GM18867 (cell line): ENCODE results near the gene FAM234A.

Experiments used
- ATAC-seq: cut with Tn5 transposase; IDR thresholded peaks from one replicate; pipeline ENCODE4 v1.9.1; 2021; ENCODE audit warnings: mild to moderate bottlenecking, moderate library complexity; ENCODE audit not compliant: unreplicated experiment

The FAM234A gene

DNA sequence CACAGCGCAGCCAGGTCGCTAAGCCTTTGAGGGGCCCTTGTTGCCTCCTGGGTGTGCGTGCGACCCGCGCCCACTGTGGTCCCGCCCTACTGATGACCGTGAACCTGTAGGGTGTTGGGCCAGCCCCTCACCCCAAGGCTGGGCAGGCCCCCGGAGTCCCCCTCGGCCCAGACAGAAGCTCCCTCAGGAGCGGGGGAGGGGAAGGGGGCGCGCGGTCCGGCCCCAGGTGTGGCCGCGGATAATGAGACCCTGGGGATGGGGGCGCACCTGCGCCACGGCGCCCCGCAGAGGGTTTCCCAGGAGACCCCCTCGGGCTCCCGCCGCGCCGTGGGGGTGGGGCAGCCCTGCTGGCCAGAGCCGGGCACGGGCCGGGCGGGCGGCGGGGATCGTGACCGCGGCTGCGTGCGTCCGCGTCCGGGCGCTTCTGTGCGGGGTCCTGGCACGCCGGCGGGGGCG lies 45.4 kb downstream of the FAM234A start:
- no peak for ATAC-seq

- ATAC-seq: no peak
Measured at GRCh38 chr16:280552-280951, 45.9 kb downstream of the FAM234A start, which contains the start of gene ARHGDIG. ARHGDIG (plus strand) TSS chr16:280591; CDS start chr16:280681, 90 bp downstream.

DNA sequence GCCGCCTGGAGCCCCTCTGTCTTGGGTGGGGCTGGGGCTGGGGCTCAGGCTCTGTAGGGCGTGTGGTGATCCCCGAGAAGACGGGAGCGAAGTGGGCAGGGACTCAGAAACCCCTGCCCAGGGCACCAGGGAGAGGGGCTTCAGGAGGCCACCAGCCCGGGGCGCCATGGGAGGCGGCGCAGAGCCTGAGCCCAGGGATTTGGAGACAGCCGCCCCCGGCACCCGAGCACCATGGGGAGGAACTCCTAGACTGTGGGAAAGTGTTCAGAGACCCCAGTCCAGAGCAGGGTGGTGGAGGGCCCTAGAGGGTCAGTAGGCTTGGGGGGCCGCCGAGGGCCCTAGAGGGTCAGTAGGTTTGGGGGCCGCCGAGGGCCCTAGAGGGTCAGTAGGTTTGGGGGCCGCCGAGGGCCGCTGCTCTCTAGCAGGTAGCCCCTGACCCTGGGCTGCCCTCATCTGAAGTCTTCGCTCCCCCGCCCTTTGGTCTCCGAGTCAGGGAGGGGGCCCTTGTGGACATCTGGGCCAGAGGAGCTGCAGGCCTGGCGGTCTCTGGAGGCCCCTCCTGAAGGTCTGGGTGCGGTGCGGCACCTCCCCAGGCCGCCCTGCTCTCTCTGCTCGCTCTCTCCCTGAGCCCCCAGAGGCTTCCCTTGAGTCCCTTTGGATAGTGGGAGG lies 46.5 kb downstream of the FAM234A start:
- ATAC-seq: no peak

- no peak for ATAC-seq
Measured at GRCh38 chr16:281660-282255, 47.1 kb downstream of the FAM234A start.

DNA sequence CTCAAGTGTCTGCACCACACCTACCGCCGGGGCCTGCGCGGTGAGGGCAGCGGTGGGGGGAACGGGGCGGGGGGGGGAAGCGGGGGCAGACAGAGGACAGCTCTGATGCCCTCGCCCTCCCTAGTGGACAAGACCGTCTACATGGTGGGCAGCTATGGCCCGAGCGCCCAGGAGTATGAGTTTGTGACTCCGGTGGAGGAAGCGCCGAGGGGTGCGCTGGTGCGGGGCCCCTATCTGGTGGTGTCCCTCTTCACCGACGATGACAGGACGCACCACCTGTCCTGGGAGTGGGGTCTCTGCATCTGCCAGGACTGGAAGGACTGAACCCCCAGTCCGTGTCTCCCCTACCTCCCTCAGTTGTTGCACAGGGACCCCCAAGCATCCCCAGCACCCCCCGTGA lies 47.9 kb downstream of the FAM234A start:
- no peak for ATAC-seq

DNA sequence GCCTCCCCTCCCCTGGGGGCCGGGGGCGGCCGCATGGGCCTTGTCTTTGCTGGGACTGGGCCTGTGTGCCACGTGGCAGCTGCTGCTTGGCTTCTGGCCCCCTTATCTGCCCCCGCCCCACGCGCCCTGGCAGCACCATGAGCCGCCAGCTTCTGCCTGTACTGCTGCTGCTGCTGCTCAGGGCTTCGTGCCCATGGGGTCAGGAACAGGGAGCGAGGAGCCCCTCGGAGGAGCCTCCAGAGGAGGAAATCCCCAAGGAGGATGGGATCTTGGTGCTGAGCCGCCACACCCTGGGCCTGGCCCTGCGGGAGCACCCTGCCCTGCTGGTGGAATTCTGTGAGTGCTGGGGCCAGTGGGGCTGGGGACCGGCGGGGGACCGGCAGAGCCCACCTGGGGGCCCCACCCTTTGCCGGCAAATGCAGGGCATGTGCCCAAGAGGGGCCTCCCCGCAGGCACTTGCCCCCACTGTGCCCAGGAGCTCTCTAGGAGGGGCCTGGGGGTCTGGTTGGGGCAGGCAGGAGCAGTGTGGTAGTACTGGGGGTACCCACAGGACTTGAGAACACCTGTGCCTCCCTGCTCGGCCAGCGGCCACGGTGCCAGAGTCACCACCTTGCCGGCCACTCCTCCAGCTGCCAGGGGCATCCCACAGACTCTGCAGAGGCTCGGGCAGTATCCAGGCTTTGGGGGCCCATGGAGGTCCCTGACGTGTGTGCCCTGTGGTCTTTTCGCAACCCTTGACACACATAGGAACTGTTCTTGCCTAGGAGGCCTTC lies 48.6 kb downstream of the FAM234A start, which contains the start of gene PDIA2:
PDIA2 (plus strand) TSS at position 132 of the 773 bp plus-strand sequence; CDS start at position 138, 6 bp downstream.
- ATAC-seq: no peak

DNA sequence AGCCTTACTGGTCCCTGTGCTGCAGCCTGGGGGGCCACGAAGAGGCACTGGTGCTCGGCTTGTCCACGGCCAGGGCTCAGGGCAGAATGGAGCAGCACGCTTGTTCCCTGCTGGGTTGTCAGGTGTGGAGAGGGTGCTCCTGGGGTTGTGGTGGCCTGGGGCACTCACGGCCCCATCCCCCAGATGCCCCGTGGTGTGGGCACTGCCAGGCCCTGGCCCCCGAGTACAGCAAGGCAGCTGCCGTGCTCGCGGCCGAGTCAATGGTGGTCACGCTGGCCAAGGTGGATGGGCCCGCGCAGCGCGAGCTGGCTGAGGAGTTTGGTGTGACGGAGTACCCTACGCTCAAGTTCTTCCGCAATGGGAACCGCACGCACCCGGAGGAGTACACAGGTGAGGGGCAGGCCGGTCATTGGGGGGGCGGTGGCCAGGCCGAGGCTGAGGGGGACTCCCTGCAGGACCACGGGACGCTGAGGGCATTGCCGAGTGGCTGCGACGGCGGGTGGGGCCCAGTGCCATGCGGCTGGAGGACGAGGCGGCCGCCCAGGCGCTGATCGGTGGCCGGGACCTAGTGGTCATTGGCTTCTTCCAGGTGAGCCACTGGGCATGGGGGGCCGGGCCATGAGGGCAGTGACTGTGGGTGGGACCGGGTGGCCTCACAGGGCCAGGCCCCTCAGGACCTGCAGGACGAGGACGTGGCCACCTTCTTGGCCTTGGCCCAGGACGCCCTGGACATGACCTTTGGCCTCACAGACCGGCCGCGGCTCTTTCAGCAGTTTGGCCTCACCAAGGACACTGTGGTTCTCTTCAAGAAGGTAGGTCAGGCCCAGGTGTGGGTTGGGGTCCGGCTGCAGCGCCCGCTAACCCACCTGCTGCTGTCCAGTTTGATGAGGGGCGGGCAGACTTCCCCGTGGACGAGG lies 49.8 kb downstream of the FAM234A start:
- no peak for ATAC-seq

GRCh38 chr16:285146-286055 lies 50.8 kb downstream of the FAM234A start:
- no peak for ATAC-seq

DNA sequence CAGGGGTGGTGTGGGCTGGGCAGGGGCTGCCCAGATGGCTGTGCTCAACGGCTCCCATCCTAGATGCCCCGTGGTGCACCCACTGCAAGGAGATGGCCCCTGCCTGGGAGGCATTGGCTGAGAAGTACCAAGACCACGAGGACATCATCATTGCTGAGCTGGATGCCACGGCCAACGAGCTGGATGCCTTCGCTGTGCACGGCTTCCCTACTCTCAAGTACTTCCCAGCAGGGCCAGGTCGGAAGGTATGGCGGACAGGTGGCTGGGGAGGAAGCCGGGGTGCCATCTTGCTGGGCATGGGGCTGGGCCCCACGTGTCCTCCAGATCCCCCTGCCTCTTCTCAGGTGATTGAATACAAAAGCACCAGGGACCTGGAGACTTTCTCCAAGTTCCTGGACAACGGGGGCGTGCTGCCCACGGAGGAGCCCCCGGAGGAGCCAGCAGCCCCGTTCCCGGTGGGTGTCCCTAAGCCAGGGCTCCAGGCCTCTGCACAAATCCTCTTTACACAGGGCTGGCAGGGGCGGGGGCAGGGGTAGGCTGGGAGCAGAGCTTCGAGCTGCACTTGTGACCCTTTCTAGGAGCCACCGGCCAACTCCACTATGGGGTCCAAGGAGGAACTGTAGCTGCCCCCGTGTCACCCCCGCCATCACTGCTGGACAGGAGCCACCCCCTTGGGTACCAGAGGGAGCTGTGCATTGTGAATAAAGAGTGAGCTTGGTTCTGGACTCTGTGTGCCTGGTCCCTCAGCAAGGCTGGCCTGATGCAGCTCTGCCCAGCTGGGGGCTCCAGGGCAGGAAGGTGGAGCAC lies 52.1 kb downstream of the FAM234A start:
- ATAC-seq: no peak

GRCh38 chr16:287298-287811 lies 52.7 kb downstream of the FAM234A start:
- no peak for ATAC-seq

DNA sequence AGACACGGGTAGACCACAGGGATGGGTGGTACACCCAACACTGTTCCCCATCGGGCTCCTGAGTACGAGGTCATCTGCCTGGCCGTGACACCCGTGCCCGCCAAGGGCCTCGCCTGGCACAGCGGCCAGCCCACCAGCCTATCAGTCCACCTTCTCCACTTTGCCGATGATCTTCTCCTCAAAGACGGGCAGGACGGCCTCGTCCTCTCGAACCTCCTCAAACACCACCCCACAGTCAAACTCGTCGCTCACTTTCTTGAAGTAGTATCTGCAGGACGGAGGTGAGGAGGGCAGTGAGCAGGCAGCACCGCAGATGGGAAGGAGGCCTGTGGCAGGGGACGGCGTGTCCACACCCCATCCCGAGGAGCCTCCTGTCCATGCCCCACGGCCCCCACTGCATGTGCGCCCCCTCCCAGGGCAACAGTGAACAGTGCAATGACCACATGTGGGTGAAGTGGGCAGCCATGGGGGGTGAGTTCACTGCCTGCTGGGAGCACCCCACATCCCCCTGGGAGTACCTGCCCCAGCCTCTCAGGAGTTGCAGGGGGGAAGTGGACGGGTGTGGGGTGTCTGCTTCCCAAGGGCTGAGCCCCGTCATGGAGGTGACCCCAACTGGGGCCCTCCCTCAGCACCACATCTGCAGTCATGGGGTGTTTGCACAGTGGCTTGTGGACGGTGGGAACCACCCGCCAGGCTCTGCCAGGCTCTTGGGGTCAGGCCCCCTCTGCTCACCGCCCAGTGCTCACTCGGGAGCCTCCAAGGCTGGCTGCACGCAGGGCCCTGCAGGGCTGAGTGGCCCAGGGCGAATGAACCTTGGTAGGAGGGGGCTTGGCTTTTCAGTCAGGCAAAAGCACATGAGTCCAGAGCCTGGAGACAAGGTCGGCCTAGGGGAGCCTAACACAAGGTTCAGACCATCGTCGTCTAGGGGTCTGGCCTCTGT lies 53.6 kb downstream of the FAM234A start:
- ATAC-seq: no peak

GRCh38 chr16:289395-289997 lies 54.9 kb downstream of the FAM234A start:
- ATAC-seq: no peak

DNA sequence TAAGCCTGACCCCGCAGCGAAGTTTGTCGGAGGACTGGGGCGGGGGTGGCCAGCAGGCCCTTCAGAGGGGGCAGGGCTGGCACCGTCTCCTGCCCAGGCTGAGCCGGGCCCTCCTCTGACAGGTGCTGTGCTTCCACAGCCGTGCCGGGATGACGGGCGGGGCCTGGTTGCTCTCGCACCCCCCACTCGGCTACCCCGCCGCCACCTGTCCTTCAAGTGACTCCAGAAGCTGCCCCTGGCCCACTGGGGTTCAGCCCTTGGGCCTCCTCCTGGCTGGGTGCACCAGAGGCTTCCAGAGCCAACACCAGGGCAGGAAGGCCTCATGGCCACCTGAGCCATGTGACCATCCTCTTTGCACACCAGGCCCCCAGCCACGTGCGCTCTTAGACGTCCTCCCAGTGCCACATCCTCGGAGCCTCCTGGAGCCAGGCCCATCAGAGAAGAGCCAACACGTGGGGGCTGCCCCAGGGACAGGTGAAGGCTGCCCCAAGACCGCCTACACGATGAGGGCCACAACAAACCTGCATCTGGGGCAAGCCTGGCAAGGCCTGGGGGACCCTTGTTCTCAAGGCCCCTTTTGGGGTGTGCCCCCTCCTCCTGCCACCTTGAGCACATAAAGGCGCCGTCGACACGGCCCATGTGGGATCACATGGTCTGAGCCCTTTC lies 55.5 kb downstream of the FAM234A start:
- no peak for ATAC-seq

- no peak for ATAC-seq
Measured at GRCh38 chr16:290681-291405, 56.2 kb downstream of the FAM234A start.

GRCh38 chr16:291539-291938 lies 56.9 kb downstream of the FAM234A start:
- no peak for ATAC-seq
